MM.1S (cell line): ENCODE results near the gene PLEKHG1.

Source experiments
- CTCF ChIP-seq: fragments of 300-600 bp; sonication (generic); IDR thresholded peaks from 2 replicates; pipeline ENCODE4 v1.5.1; 2016; ENCODE audit warnings: antibody characterized with exemption, low read length, mixed read lengths
- EZH2 ChIP-seq: fragments of 300-600 bp; sonication (generic); optimal IDR thresholded peaks from 2 replicates; pipeline ENCODE3; 2017; ENCODE audit warnings: low read depth, mild to moderate bottlenecking, antibody characterized with exemption, low read length, mixed read lengths

- TF ChIP-seq EZH2 (no peak), CTCF (no peak)
Observed at GRCh38 chr6:150610584-150610983, 10.9 kb downstream of the PLEKHG1 start.
